OCI-LY1 (cell line): ENCODE data around the gene ATP6V0B.

Experiments used
- H2AFZ ChIP-seq: fragments of 200-600 bp; sonication (generic), shearing (Covaris generic); 2 replicates; pipeline ENCODE4 v1.6.0; 2014; ENCODE audit warnings: antibody characterized with exemption, mild to moderate bottlenecking, low read length
- H3F3A ChIP-seq: fragments of 200-600 bp; sonication (generic), shearing (Covaris generic); 2 replicates; pipeline ENCODE4 v1.6.0; 2014; ENCODE audit warnings: mild to moderate bottlenecking, antibody characterized with exemption, low read length, moderate library complexity; ENCODE audit not compliant: insufficient read depth
- H3K27ac ChIP-seq: fragments of 200-600 bp; sonication (generic); 2 replicates; pipeline ENCODE4 v1.5.1; 2014; ENCODE audit warnings: low read length, mixed run types, mild to moderate bottlenecking, low read depth; ENCODE audit not compliant: poor library complexity, severe bottlenecking
- H3K27me3 ChIP-seq: fragments of 200-600 bp; sonication (generic); 2 replicates; pipeline ENCODE4 v1.6.0; 2014; ENCODE audit warnings: antibody characterized with exemption, mild to moderate bottlenecking, low read length, moderate library complexity; ENCODE audit not compliant: insufficient read depth
- H3K36me3 ChIP-seq: fragments of 200-600 bp; sonication (generic); 2 replicates; pipeline ENCODE4 v1.6.1; 2014; ENCODE audit warnings: mild to moderate bottlenecking, antibody characterized with exemption, low read length, moderate library complexity, mixed read lengths; ENCODE audit not compliant: insufficient read depth
- H3K4me1 ChIP-seq: fragments of 200-600 bp; sonication (generic); 2 replicates; pipeline ENCODE4 v1.5.1; 2014; ENCODE audit warnings: mild to moderate bottlenecking, low read length, moderate library complexity; ENCODE audit not compliant: insufficient read depth, severe bottlenecking
- H3K4me2 ChIP-seq: fragments of 200-600 bp; sonication (generic), shearing (Covaris generic); 2 replicates; pipeline ENCODE4 v1.6.1; 2014; ENCODE audit warnings: low read length
- H3K4me3 ChIP-seq: fragments of 200-600 bp; sonication (generic); 2 replicates; pipeline ENCODE4 v1.5.1; 2014; ENCODE audit warnings: low read length, low read depth, mild to moderate bottlenecking, mixed read lengths; ENCODE audit not compliant: poor library complexity, severe bottlenecking
- H3K79me2 ChIP-seq: fragments of 200-600 bp; shearing (Covaris generic); 2 replicates; pipeline ENCODE4 v1.6.1; 2016; ENCODE audit warnings: mixed run types, low read length, mixed read lengths; ENCODE audit not compliant: insufficient read depth
- H3K9ac ChIP-seq: fragments of 200-600 bp; sonication (generic), shearing (Covaris generic); 2 replicates; pipeline ENCODE4 v1.6.1; 2014; ENCODE audit warnings: mild to moderate bottlenecking, low read length, mixed read lengths
- H3K9me2 ChIP-seq: fragments of 200-600 bp; sonication (generic), shearing (Covaris generic); 2 replicates; pipeline ENCODE4 v1.6.1; 2014; ENCODE audit warnings: low read depth, mild to moderate bottlenecking, low read length, mixed read lengths
- H3K9me3 ChIP-seq: fragments of 200-600 bp; shearing (Covaris generic); 2 replicates; pipeline ENCODE4 v1.6.1; 2014; ENCODE audit warnings: low read length, mixed read lengths
- H4K20me1 ChIP-seq: fragments of 200-600 bp; sonication (generic), shearing (Covaris generic); 2 replicates; pipeline ENCODE4 v1.6.0; 2016; ENCODE audit warnings: mild to moderate bottlenecking, low read length; ENCODE audit not compliant: insufficient read depth
- CTCF ChIP-seq: fragments of 200-600 bp; sonication (generic), shearing (Covaris generic); IDR thresholded peaks from 2 replicates; pipeline ENCODE4 v1.5.1; 2017; ENCODE audit warnings: mild to moderate bottlenecking, antibody characterized with exemption, low read length, moderate library complexity, mixed read lengths
- EZH2 ChIP-seq: fragments of 200-600 bp; sonication (generic), shearing (Covaris generic); IDR thresholded peaks from 2 replicates; pipeline ENCODE4 v1.8.0; 2017; ENCODE audit warnings: borderline replicate concordance, mixed run types, mild to moderate bottlenecking, antibody characterized with exemption, low read length, moderate library complexity, mixed read lengths

Gene ATP6V0B

GRCh38 chr1:43995984-43996732 is 21.4 kb downstream of the ATP6V0B start:
- Histone ChIP-seq H3K4me1 (peaks cover 9% of the 10 kb centered on the region), H3F3A (no peaks in the 10 kb centered on the region), H3K36me3 (no peaks in the 10 kb centered on the region), H3K79me2 (no peaks in the 10 kb centered on the region), H3K27ac (no peak overlapping the region), H4K20me1 (no peaks in the 10 kb centered on the region), H3K9me3 (no peaks in the 10 kb centered on the region), H2AFZ (no peak overlapping the region), H3K9ac (no peak overlapping the region), H3K4me2 (no peak overlapping the region), H3K4me3 (no peak overlapping the region), H3K9me2 (no peaks in the 10 kb centered on the region), H3K27me3 (no peaks in the 10 kb centered on the region; the same call in 1 of the 2 replicates)
- TF ChIP-seq CTCF (no peak), EZH2 (no peak)

GRCh38 chr1:43996733-43997115 is 22.0 kb downstream of the ATP6V0B start:
- Histone ChIP-seq H3K27ac (no peak overlapping the region), H2AFZ (no peak overlapping the region), H3F3A (no peaks in the 10 kb centered on the region), H3K9me3 (no peaks in the 10 kb centered on the region), H3K4me2 (no peak overlapping the region), H4K20me1 (no peaks in the 10 kb centered on the region), H3K27me3 (no peaks in the 10 kb centered on the region; the same call in 1 of the 2 replicates), H3K4me1 (peaks cover 7% of the 10 kb centered on the region), H3K4me3 (no peak overlapping the region), H3K36me3 (no peaks in the 10 kb centered on the region), H3K79me2 (no peaks in the 10 kb centered on the region), H3K9ac (no peak overlapping the region), H3K9me2 (no peaks in the 10 kb centered on the region)
- TF ChIP-seq CTCF (no peak), EZH2 (no peak)

GRCh38 chr1:43997295-43997999 is 22.7 kb downstream of the ATP6V0B start:
- Histone ChIP-seq H3K27me3 (no peaks in the 10 kb centered on the region; the same call in 1 of the 2 replicates), H3K4me1 (peaks cover 1% of the 10 kb centered on the region), H3K9me2 (no peaks in the 10 kb centered on the region), H3K4me3 (no peak overlapping the region), H3F3A (no peaks in the 10 kb centered on the region), H3K4me2 (no peak overlapping the region), H2AFZ (no peak overlapping the region), H3K27ac (no peak overlapping the region), H3K9ac (no peak overlapping the region), H4K20me1 (no peaks in the 10 kb centered on the region), H3K79me2 (no peaks in the 10 kb centered on the region), H3K9me3 (no peaks in the 10 kb centered on the region), H3K36me3 (no peaks in the 10 kb centered on the region)
- no peak for TF ChIP-seq EZH2
- TF ChIP-seq CTCF: no peak
